ENCODE measurements around the gene SHC1.

DNA sequence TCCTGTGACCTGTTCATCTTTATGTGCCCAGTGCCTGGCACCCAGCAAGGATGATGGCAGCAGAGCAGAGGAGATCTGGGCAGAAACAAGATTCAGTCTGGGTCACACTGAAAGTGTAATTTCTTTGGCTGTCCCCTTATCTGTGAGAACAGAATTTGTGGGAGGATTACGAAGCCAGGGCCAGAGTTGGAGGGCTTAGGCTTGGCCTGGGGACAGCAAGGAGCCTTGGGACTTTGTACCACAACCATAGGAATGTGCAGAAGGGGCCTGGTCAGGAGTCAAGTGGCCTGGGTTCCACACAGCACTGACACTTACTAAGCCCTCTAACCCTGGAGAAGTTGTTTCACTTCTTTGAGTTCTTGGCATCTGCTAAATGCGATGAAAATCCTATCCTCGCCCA is 46.9 kb downstream of the SHC1 start:
- TF ChIP-seq, protein P1, sequence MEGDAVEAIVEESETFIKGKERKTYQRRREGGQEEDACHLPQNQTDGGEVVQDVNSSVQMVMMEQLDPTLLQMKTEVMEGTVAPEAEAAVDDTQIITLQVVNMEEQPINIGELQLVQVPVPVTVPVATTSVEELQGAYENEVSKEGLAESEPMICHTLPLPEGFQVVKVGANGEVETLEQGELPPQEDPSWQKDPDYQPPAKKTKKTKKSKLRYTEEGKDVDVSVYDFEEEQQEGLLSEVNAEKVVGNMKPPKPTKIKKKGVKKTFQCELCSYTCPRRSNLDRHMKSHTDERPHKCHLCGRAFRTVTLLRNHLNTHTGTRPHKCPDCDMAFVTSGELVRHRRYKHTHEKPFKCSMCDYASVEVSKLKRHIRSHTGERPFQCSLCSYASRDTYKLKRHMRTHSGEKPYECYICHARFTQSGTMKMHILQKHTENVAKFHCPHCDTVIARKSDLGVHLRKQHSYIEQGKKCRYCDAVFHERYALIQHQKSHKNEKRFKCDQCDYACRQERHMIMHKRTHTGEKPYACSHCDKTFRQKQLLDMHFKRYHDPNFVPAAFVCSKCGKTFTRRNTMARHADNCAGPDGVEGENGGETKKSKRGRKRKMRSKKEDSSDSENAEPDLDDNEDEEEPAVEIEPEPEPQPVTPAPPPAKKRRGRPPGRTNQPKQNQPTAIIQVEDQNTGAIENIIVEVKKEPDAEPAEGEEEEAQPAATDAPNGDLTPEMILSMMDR (IDR thresholded peaks at IDR 0.05) = no peak
- TF ChIP-seq, protein P2, sequence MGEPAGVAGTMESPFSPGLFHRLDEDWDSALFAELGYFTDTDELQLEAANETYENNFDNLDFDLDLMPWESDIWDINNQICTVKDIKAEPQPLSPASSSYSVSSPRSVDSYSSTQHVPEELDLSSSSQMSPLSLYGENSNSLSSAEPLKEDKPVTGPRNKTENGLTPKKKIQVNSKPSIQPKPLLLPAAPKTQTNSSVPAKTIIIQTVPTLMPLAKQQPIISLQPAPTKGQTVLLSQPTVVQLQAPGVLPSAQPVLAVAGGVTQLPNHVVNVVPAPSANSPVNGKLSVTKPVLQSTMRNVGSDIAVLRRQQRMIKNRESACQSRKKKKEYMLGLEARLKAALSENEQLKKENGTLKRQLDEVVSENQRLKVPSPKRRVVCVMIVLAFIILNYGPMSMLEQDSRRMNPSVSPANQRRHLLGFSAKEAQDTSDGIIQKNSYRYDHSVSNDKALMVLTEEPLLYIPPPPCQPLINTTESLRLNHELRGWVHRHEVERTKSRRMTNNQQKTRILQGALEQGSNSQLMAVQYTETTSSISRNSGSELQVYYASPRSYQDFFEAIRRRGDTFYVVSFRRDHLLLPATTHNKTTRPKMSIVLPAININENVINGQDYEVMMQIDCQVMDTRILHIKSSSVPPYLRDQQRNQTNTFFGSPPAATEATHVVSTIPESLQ (CRISPR knock-in tag; IDR thresholded peaks at IDR 0.05) = no peak
- TF ChIP-seq ZBTB21 (CRISPR knock-in tag; IDR thresholded peaks at IDR 0.05; ENCODE audit: borderline replicate concordance) = no peak
